SK-N-SH (cell line): ENCODE results near the gene RASAL3. TPM values are rescaled to one million over a fixed set of nuclear protein-coding genes. Genes with fewer than 3 reads are reported as not detected.

Experiments used
- CTCF ChIA-PET: fragments of 300-600, 350-600 bp; formaldehyde crosslinking; extraction: SDS; loops from one replicate; lab custom pipeline; 2021; lab: Yijun Ruan, JAX
- POLR2A ChIA-PET: fragments of 350-600 bp; sonication (Branson Sonifier 250); formaldehyde crosslinking; extraction: SDS; loops from one replicate; lab custom pipeline; 2020; ENCODE audit warnings: antibody characterized with exemption, inconsistent platforms; lab: Yijun Ruan, JAX
- DNase-seq: peaks from one replicate; pipeline ENCODE4 v3.0.0; 2012
- H2AFZ ChIP-seq: fragments of 200-600 bp; sonication (generic); 2 replicates; pipeline ENCODE4 v1.8.1; 2016; ENCODE audit warnings: antibody characterized with exemption, mild to moderate bottlenecking, low read depth
- H3F3A ChIP-seq: fragments of 200-600 bp; sonication (generic); replicated peaks from 2 replicates; pipeline ENCODE3; 2016; ENCODE audit warnings: antibody characterized with exemption, mild to moderate bottlenecking; ENCODE audit not compliant: insufficient read depth
- H3K27ac ChIP-seq, 2 experiments: fragments of 200-500 bp in 1 of 2; fragments of 200-600 bp in 1 of 2; sonication (Bioruptor generic) in 1 of 2; sonication (generic), shearing (Covaris generic) in 1 of 2; 2 replicates each; pipeline versions ENCODE4 v1.5.1 to v1.6.1; 2014 to 2016; ENCODE audit warnings: low read depth in 2 of 2, inconsistent platforms in 1 of 2, low read length in 1 of 2, mild to moderate bottlenecking in 1 of 2, mixed read lengths in 1 of 2
- H3K27me3 ChIP-seq: fragments of 200-600 bp; sonication (generic), shearing (Covaris generic); 2 replicates; pipeline ENCODE4 v1.6.1; 2016; ENCODE audit warnings: mixed run types; ENCODE audit not compliant: insufficient read depth
- H3K36me3 ChIP-seq, 2 experiments: fragments of 200-500 bp in 1 of 2; fragments of 200-600 bp in 1 of 2; sonication (Bioruptor generic) in 1 of 2; sonication (generic) in 1 of 2; replicated peaks in 1 of 2; 2 replicates each; pipeline versions ENCODE3 to v1.5.1; 2014 to 2016; ENCODE audit warnings: low read length in 1 of 2, mild to moderate bottlenecking in 1 of 2; ENCODE audit not compliant: insufficient read depth in 2 of 2, control insufficient read depth in 1 of 2
- H3K4me1 ChIP-seq, 2 experiments: fragments of 200-500 bp in 1 of 2; fragments of 200-600 bp in 1 of 2; sonication (Bioruptor generic) in 1 of 2; sonication (generic), shearing (Covaris generic) in 1 of 2; 2 replicates each; pipeline versions ENCODE4 v1.5.1 to v1.6.1; 2014 to 2016; ENCODE audit warnings: low read depth in 1 of 2, low read length in 1 of 2, mixed run types in 1 of 2; ENCODE audit not compliant: insufficient read depth in 2 of 2, control insufficient read depth in 1 of 2
- H3K4me2 ChIP-seq: fragments of 200-600 bp; sonication (generic), shearing (Covaris generic); 2 replicates; pipeline ENCODE4 v1.6.1; 2017; ENCODE audit warnings: mixed run types
- H3K4me3 ChIP-seq, 2 experiments: fragments of 200-500 bp in 1 of 2; fragments of 200-600 bp in 1 of 2; sonication (Bioruptor generic) in 1 of 2; sonication (generic), shearing (Covaris generic) in 1 of 2; 2 replicates each; pipeline versions ENCODE4 v1.5.1 to v1.8.1; 2014 to 2016; ENCODE audit warnings: low read depth in 2 of 2, inconsistent platforms in 1 of 2, low read length in 1 of 2, mild to moderate bottlenecking in 1 of 2, mixed read lengths in 1 of 2, moderate library complexity in 1 of 2
- H3K79me2 ChIP-seq: fragments of 200-600 bp; sonication (generic); 2 replicates; pipeline ENCODE4 v1.8.1; 2017; ENCODE audit warnings: mild to moderate bottlenecking; ENCODE audit not compliant: insufficient read depth
- H3K9ac ChIP-seq: fragments of 200-600 bp; sonication (generic); 2 replicates; pipeline ENCODE4 v1.6.1; 2017; ENCODE audit warnings: mixed run types
- H3K9me2 ChIP-seq: fragments of 200-600 bp; sonication (generic); 2 replicates; pipeline ENCODE4 v1.6.1; 2017; ENCODE audit warnings: mixed run types
- H3K9me3 ChIP-seq: fragments of 200-600 bp; sonication (generic); 2 replicates; pipeline ENCODE4 v1.6.1; 2017; ENCODE audit warnings: mixed run types, mild to moderate bottlenecking, moderate library complexity
- H4K20me1 ChIP-seq: fragments of 200-600 bp; sonication (generic); 2 replicates; pipeline ENCODE4 v1.6.1; 2017; ENCODE audit warnings: mild to moderate bottlenecking, mixed run types; ENCODE audit not compliant: insufficient read depth
- CTCF ChIP-seq: fragments of 200-600 bp; sonication (generic); IDR thresholded peaks from 2 replicates; pipeline ENCODE4 v1.6.1; 2017; ENCODE audit warnings: antibody characterized with exemption, mild to moderate bottlenecking, moderate library complexity
- MXI1 ChIP-seq: IDR thresholded peaks from 2 replicates; pipeline ENCODE4 v1.6.1; 2012; ENCODE audit warnings: mild to moderate bottlenecking, low read depth, low read length, improper control_type of control experiment
- RXRA ChIP-seq: IDR thresholded peaks from 2 replicates; pipeline ENCODE4 v1.4.0; 2012; ENCODE audit warnings: low read depth, mild to moderate bottlenecking, borderline replicate concordance
- WGBS: methylation state at CpG from one replicate; pipeline ENCODE4 v1.1.6; 2017; ENCODE audit warnings: low lambda C conversion rate; 5-methylcytosine and 5-hydroxymethylcytosine counted together
- polyA plus RNA-seq, 3 experiments: library from polyadenylated mRNA; depleted of rRNA; stranded (reverse); fragments of >200 nt; gene quantifications; 2 replicates each; pipeline ENCODE4 v1.2.3, GENCODE V29; 2012

RASAL3 gene
- polyA plus RNA-seq, 1 of the 3 experiments (the other 2 are of a cell fraction) = 0.02 TPM

- H3K27me3 ChIP-seq = peaks cover 25% of the 10 kb centered on the region
- peaks cover 0 to 18% of the 10 kb centered on the region in 2 experiments; a peak in 2 of 4 replicates for H3K4me1 ChIP-seq
- H3K36me3 ChIP-seq = no peaks in the 10 kb centered on the region
- TF ChIP-seq CTCF (peak; percentile 36; the same call in 1 of the 2 replicates), RXRA (no peak)
- POLR2A ChIA-PET = no interaction called here
- no peak overlapping the region for H3K9ac ChIP-seq
- no peaks in the 10 kb centered on the region for H3K9me2 ChIP-seq
- no peak overlapping the region for H2AFZ ChIP-seq
- DNase-seq = no peak
- no peaks in the 10 kb centered on the region for H4K20me1 ChIP-seq
- no peak overlapping the region for H3K4me2 ChIP-seq
- H3F3A ChIP-seq = peaks cover 22% of the 10 kb centered on the region
- CTCF ChIA-PET = interaction anchor here (0.6 to 2.3 kb wide), 4 partner anchors 19 to 279 kb away, joined by 3 to 8 read pairs (median 4); partner anchors contain the start of gene AKAP8L
- no peaks in the 10 kb centered on the region for H3K79me2 ChIP-seq
- WGBS = 83% methylated on average over 8 of the region's 17 CpGs
- no peaks in the 10 kb centered on the region for H3K9me3 ChIP-seq
- no peak overlapping the region for H3K4me3 ChIP-seq
- H3K27ac ChIP-seq = no peak overlapping the region
These were observed 10.2 kb downstream of the RASAL3 start for GRCh38 chr19:15453906-15454860.

- TF ChIP-seq CTCF (peak; percentile 24; the same call in 1 of the 2 replicates), MXI1 (no peak)
- H3K9ac ChIP-seq = peak overlapping the region; percentile 34; the same call in 1 of the 2 replicates
- no peaks in the 10 kb centered on the region for H3K9me2 ChIP-seq
- no peaks in the 10 kb centered on the region for H3K9me3 ChIP-seq
- no peaks in the 10 kb centered on the region for H3K79me2 ChIP-seq
- peak overlapping the region; percentile 45 to 60 for H3K4me3 ChIP-seq
- CTCF ChIA-PET = interaction anchor here (0.7 to 1.6 kb wide), 5 partner anchors 18 to 283 kb away, joined by 3 to 8 read pairs (median 6); partner anchors contain the start of gene AKAP8L
- POLR2A ChIA-PET = interaction anchor here (1.0 to 2.0 kb wide), 5 partner anchors 15 to 75 kb away, joined by 3 to 10 read pairs (median 3); partner anchors contain the start of genes AKAP8 and AKAP8L
- peaks cover 22% of the 10 kb centered on the region for H3F3A ChIP-seq
- H3K4me1 ChIP-seq = peaks cover 0 to 24% of the 10 kb centered on the region in 2 experiments; a peak in 2 of 4 replicates
- DNase-seq = peak; percentile 75
- peaks cover 22% of the 10 kb centered on the region for H3K27me3 ChIP-seq
- no peak overlapping the region; a peak in 1 of 4 replicates for H3K27ac ChIP-seq
- H4K20me1 ChIP-seq = no peaks in the 10 kb centered on the region
- no peaks in the 10 kb centered on the region for H3K36me3 ChIP-seq
- peak overlapping the region; percentile 76 for H3K4me2 ChIP-seq
- WGBS = 43% methylated on average over 8 of the region's 44 CpGs
- peak overlapping the region; percentile 82; the same call in 1 of the 2 replicates for H2AFZ ChIP-seq
These were observed 11.2 kb downstream of the RASAL3 start for GRCh38 chr19:15453091-15453578.
